Bone marrow (tissue), 2 donors: ENCODE results near the gene LILRA2.
"Not testable (repeated sequence)": the region's sequence is repeated elsewhere in the genome, so short reads cannot be mapped to it uniquely, and the experiment has no call there.

Source experiments
- DNase-seq, 2 donors: peaks; one replicate each; lab custom pipeline; 2025; lab: John Stamatoyannopoulos, UW

The LILRA2 gene

GRCh38 chr19:54573330-54573872, at the start of gene LILRA2:
Gene LILRA2, plus strand, starts transcription at chr19:54573790. Its CDS starts 89 bp downstream, at chr19:54573879.
- no peak for DNase-seq

- DNase-seq: no peak
Measured at GRCh38 chr19:54525636-54526035, 48.0 kb upstream of the LILRA2 start.

- DNase-seq: no peak
Measured at GRCh38 chr19:54526972-54527371, 46.6 kb upstream of the LILRA2 start.

- no peak for DNase-seq
Measured at GRCh38 chr19:54530866-54531265, 42.7 kb upstream of the LILRA2 start.

- DNase-seq: no peak
Measured at GRCh38 chr19:54532528-54532927, 41.1 kb upstream of the LILRA2 start.

- DNase-seq: no peak
Measured at GRCh38 chr19:54533476-54533875, 40.1 kb upstream of the LILRA2 start.

- no peak for DNase-seq
Measured at GRCh38 chr19:54534156-54534555, 39.4 kb upstream of the LILRA2 start.

GRCh38 chr19:54535601-54536000, 38.0 kb upstream of the LILRA2 start:
- no peak for DNase-seq

- no peak for DNase-seq
Measured at GRCh38 chr19:54536956-54537355, 36.6 kb upstream of the LILRA2 start.

- peak in 1 of 2 donors; percentile 51 for DNase-seq
Measured at GRCh38 chr19:54541712-54542111, 31.9 kb upstream of the LILRA2 start.

- DNase-seq: no peak
Measured at GRCh38 chr19:54548806-54549205, 24.8 kb upstream of the LILRA2 start.

GRCh38 chr19:54549224-54549623, 24.4 kb upstream of the LILRA2 start:
- DNase-seq: no peak

GRCh38 chr19:54551293-54551692, 22.3 kb upstream of the LILRA2 start:
- no peak for DNase-seq

- DNase-seq: no peak
Measured at GRCh38 chr19:54551950-54552912, 21.4 kb upstream of the LILRA2 start.

- no peak for DNase-seq
Measured at GRCh38 chr19:54552913-54553310, 20.7 kb upstream of the LILRA2 start.

GRCh38 chr19:54554006-54554405, 19.6 kb upstream of the LILRA2 start:
- DNase-seq: no peak

GRCh38 chr19:54554896-54555295, 18.7 kb upstream of the LILRA2 start:
- no peak for DNase-seq

GRCh38 chr19:54556194-54556593, 17.4 kb upstream of the LILRA2 start:
- no peak for DNase-seq

- DNase-seq: no peak
Measured at GRCh38 chr19:54558339-54558738, 15.3 kb upstream of the LILRA2 start.

- DNase-seq: no peak
Measured at GRCh38 chr19:54560881-54561385, 12.7 kb upstream of the LILRA2 start.

GRCh38 chr19:54561840-54562239, 11.8 kb upstream of the LILRA2 start:
- DNase-seq: no peak

GRCh38 chr19:54563206-54563605, 10.4 kb upstream of the LILRA2 start:
- DNase-seq: not testable (repeated sequence)

GRCh38 chr19:54570316-54570715, 3.3 kb upstream of the LILRA2 start:
- no peak for DNase-seq
